Activated CD4-positive, alpha-beta memory T cell treated with anti-CD3 and anti-CD28 coated beads for 36 hours (primary cell): ENCODE measurements around the gene PLA2G4A. TPM values are rescaled to one million over a fixed set of nuclear protein-coding genes. Genes with fewer than 3 reads are reported as not detected.

Experiments
- CTCF ChIA-PET: fragments of 350-600 bp; sonication (Branson Sonifier 250); formaldehyde crosslinking; loops from one replicate; lab custom pipeline; 2021; ENCODE audit warnings: antibody characterized with exemption, inconsistent platforms; lab: Charles Lee
- POLR2A ChIA-PET: fragments of 350-600 bp; sonication (Branson Sonifier 250); formaldehyde crosslinking; loops from one replicate; lab custom pipeline; 2021; ENCODE audit warnings: antibody characterized with exemption; lab: Charles Lee
- DNase-seq: peaks from one replicate; pipeline ENCODE4 v3.0.0-alpha.2; 2020
- H3K27ac Mint-ChIP-seq: one replicate; pipeline ENCODE4 v1.8.0; 2021; ENCODE audit warnings: mixed read lengths
- H3K27me3 Mint-ChIP-seq: one replicate; pipeline ENCODE4 v1.8.0; 2021; ENCODE audit warnings: mixed read lengths
- H3K36me3 Mint-ChIP-seq: one replicate; pipeline ENCODE4 v1.8.0; 2021; ENCODE audit warnings: mixed read lengths
- H3K4me1 Mint-ChIP-seq: one replicate; pipeline ENCODE4 v1.8.0; 2021; ENCODE audit warnings: low read depth, mixed read lengths
- H3K4me3 Mint-ChIP-seq: one replicate; pipeline ENCODE4 v1.8.0; 2021; ENCODE audit warnings: mild to moderate bottlenecking, mixed read lengths
- H3K9me3 Mint-ChIP-seq: one replicate; pipeline ENCODE4 v1.8.0; 2021; ENCODE audit warnings: mixed read lengths
- intact Hi-C: fragments of 100-400 bp; cut with micrococcal nuclease; formaldehyde crosslinking; loops from one replicate; pipeline ENCODE4 v1.15.1; 2023
- total RNA-seq, 2 experiments: library from RNA; stranded (reverse); gene quantifications; one replicate each; pipeline ENCODE4 v1.2.3, GENCODE V29; 2021

The PLA2G4A gene
- 1 to 10 TPM in 1 of 2 experiments, under 1 TPM in 1; 0.97 to 1.1 TPM for total RNA-seq

GRCh38 chr1:186828611-186829454 is at the start of gene PLA2G4A:
Gene PLA2G4A (plus strand): TSS chr1:186828949. CDS start chr1:186854355, 25,406 bp downstream.
- intact Hi-C loops: no loop called here
- Mint-ChIP-seq H3K36me3 (no peaks in the 10 kb centered on the region), H3K4me3 (peak within 1 kb of the TSS; percentile 65), H3K27ac (no peak within 1 kb of the TSS), H3K9me3 (no peaks in the 10 kb centered on the region), H3K27me3 (peaks cover 14% of the 10 kb centered on the region), H3K4me1 (peaks cover 13% of the 10 kb centered on the region)
- DNase-seq: no peak
- CTCF ChIA-PET: no interaction called here
- POLR2A ChIA-PET: no interaction called here

- intact Hi-C loops: no loop called here
- H3K9me3 Mint-ChIP-seq: no peaks in the 10 kb centered on the region
- H3K27ac Mint-ChIP-seq: no peak overlapping the region
- H3K36me3 Mint-ChIP-seq: no peaks in the 10 kb centered on the region
- H3K4me3 Mint-ChIP-seq: no peak overlapping the region
- no peak for DNase-seq
- no peaks in the 10 kb centered on the region for H3K4me1 Mint-ChIP-seq
- ChIA-PET CTCF (no interaction called here), POLR2A (no interaction called here)
- H3K27me3 Mint-ChIP-seq: peaks cover 7% of the 10 kb centered on the region
These were observed 48.7 kb upstream of the PLA2G4A start for GRCh38 chr1:186780076-186780475.

- H3K4me1 Mint-ChIP-seq: no peaks in the 10 kb centered on the region
- CTCF ChIA-PET: no interaction called here
- H3K4me3 Mint-ChIP-seq: no peak overlapping the region
- no peak overlapping the region for H3K27ac Mint-ChIP-seq
- DNase-seq: no peak
- POLR2A ChIA-PET: no interaction called here
- H3K36me3 Mint-ChIP-seq: no peaks in the 10 kb centered on the region
- H3K9me3 Mint-ChIP-seq: no peaks in the 10 kb centered on the region
- H3K27me3 Mint-ChIP-seq: peaks cover 7% of the 10 kb centered on the region
- intact Hi-C loops: no loop called here
These were observed 47.0 kb upstream of the PLA2G4A start for GRCh38 chr1:186781730-186782129.

- Mint-ChIP-seq H3K4me3 (no peak overlapping the region), H3K9me3 (no peaks in the 10 kb centered on the region), H3K4me1 (no peaks in the 10 kb centered on the region), H3K36me3 (no peaks in the 10 kb centered on the region), H3K27ac (no peak overlapping the region), H3K27me3 (peaks cover 7% of the 10 kb centered on the region)
- intact Hi-C loops: no loop called here
- ChIA-PET CTCF (no interaction called here), POLR2A (no interaction called here)
- no peak for DNase-seq
These were observed 46.0 kb upstream of the PLA2G4A start for GRCh38 chr1:186782791-186783190.

GRCh38 chr1:186783193-186783592 is 45.6 kb upstream of the PLA2G4A start:
- H3K4me1 Mint-ChIP-seq: no peaks in the 10 kb centered on the region
- no peak overlapping the region for H3K4me3 Mint-ChIP-seq
- POLR2A ChIA-PET: no interaction called here
- CTCF ChIA-PET: no interaction called here
- H3K27me3 Mint-ChIP-seq: peaks cover 7% of the 10 kb centered on the region
- DNase-seq: no peak
- intact Hi-C loops: no loop called here
- no peaks in the 10 kb centered on the region for H3K9me3 Mint-ChIP-seq
- H3K36me3 Mint-ChIP-seq: no peaks in the 10 kb centered on the region
- no peak overlapping the region for H3K27ac Mint-ChIP-seq

GRCh38 chr1:186785503-186785902 is 43.2 kb upstream of the PLA2G4A start:
- POLR2A ChIA-PET: no interaction called here
- no peaks in the 10 kb centered on the region for H3K36me3 Mint-ChIP-seq
- CTCF ChIA-PET: interaction anchor here (0.7 kb wide), 1 partner anchor 66 kb away, joined by 3 read pairs; no protein-coding TSS in a partner anchor

GRCh38 chr1:186790101-186790500 is 38.6 kb upstream of the PLA2G4A start:
- intact Hi-C loops: no loop called here
- peaks cover 3% of the 10 kb centered on the region for H3K27me3 Mint-ChIP-seq

More at GRCh38 chr1:186785503-186785902, 43.2 kb upstream of the PLA2G4A start:
- no peaks in the 10 kb centered on the region for H3K4me1 Mint-ChIP-seq
- intact Hi-C loops: no loop called here
- no peak for DNase-seq
- no peak overlapping the region for H3K4me3 Mint-ChIP-seq
- H3K27me3 Mint-ChIP-seq: peaks cover 10% of the 10 kb centered on the region
- no peaks in the 10 kb centered on the region for H3K9me3 Mint-ChIP-seq
- H3K27ac Mint-ChIP-seq: no peak overlapping the region

GRCh38 chr1:186792870-186793581 is 35.7 kb upstream of the PLA2G4A start:
- Mint-ChIP-seq H3K4me3 (no peak overlapping the region), H3K36me3 (no peaks in the 10 kb centered on the region), H3K27ac (no peak overlapping the region), H3K4me1 (no peaks in the 10 kb centered on the region), H3K9me3 (peaks cover 2% of the 10 kb centered on the region), H3K27me3 (peaks cover 3% of the 10 kb centered on the region)
- POLR2A ChIA-PET: no interaction called here
- DNase-seq: no peak
- intact Hi-C loops: no loop called here
- CTCF ChIA-PET: no interaction called here

More at GRCh38 chr1:186790101-186790500, 38.6 kb upstream of the PLA2G4A start:
- Mint-ChIP-seq H3K27ac (no peak overlapping the region), H3K4me3 (no peak overlapping the region), H3K9me3 (peaks cover 2% of the 10 kb centered on the region), H3K4me1 (no peaks in the 10 kb centered on the region), H3K36me3 (no peaks in the 10 kb centered on the region)
- ChIA-PET CTCF (no interaction called here), POLR2A (no interaction called here)
- DNase-seq: no peak

- ChIA-PET CTCF (no interaction called here), POLR2A (no interaction called here)
- intact Hi-C loops: no loop called here
- Mint-ChIP-seq H3K36me3 (no peaks in the 10 kb centered on the region), H3K4me1 (no peaks in the 10 kb centered on the region), H3K9me3 (peaks cover 2% of the 10 kb centered on the region), H3K27me3 (peaks cover 3% of the 10 kb centered on the region), H3K4me3 (no peak overlapping the region), H3K27ac (no peak overlapping the region)
- DNase-seq: no peak
These were observed 35.2 kb upstream of the PLA2G4A start for GRCh38 chr1:186793582-186793927.

- ChIA-PET POLR2A (interaction anchor here (0.9 kb wide), 1 partner anchor 60 kb away, joined by 3 read pairs; no protein-coding TSS in a partner anchor), CTCF (no interaction called here)
- Mint-ChIP-seq H3K4me1 (no peaks in the 10 kb centered on the region), H3K9me3 (no peaks in the 10 kb centered on the region), H3K36me3 (no peaks in the 10 kb centered on the region), H3K4me3 (no peak overlapping the region), H3K27me3 (no peaks in the 10 kb centered on the region), H3K27ac (no peak overlapping the region)
- DNase-seq: no peak
- intact Hi-C loops: no loop called here
These were observed 29.6 kb upstream of the PLA2G4A start for GRCh38 chr1:186798960-186799688.

GRCh38 chr1:186799689-186800054 is 29.1 kb upstream of the PLA2G4A start:
- no peaks in the 10 kb centered on the region for H3K4me1 Mint-ChIP-seq
- H3K36me3 Mint-ChIP-seq: no peaks in the 10 kb centered on the region
- no peak overlapping the region for H3K4me3 Mint-ChIP-seq
- no peak overlapping the region for H3K27ac Mint-ChIP-seq
- no peaks in the 10 kb centered on the region for H3K27me3 Mint-ChIP-seq
- intact Hi-C loops: no loop called here
- H3K9me3 Mint-ChIP-seq: no peaks in the 10 kb centered on the region
- no peak for DNase-seq
- ChIA-PET POLR2A (interaction anchor here (0.9 kb wide), 1 partner anchor 60 kb away, joined by 3 read pairs; no protein-coding TSS in a partner anchor), CTCF (no interaction called here)

GRCh38 chr1:186802388-186802787 is 26.4 kb upstream of the PLA2G4A start:
- intact Hi-C loops: no loop called here
- Mint-ChIP-seq H3K36me3 (no peaks in the 10 kb centered on the region), H3K4me1 (no peaks in the 10 kb centered on the region), H3K4me3 (no peak overlapping the region), H3K27ac (no peak overlapping the region), H3K27me3 (no peaks in the 10 kb centered on the region), H3K9me3 (no peaks in the 10 kb centered on the region)
- DNase-seq: no peak
- ChIA-PET CTCF (no interaction called here), POLR2A (no interaction called here)
